Astrocyte (in vitro differentiated cells and primary cell): ENCODE results near the gene ARID5B. TPM values are rescaled to one million over a fixed set of nuclear protein-coding genes. Genes with fewer than 3 reads are reported as not detected.

Experiments
- DNase-seq: peaks from one replicate; pipeline ENCODE4 v3.0.0-alpha.2; 2010; ENCODE audit warnings: low read depth
- FAIRE-seq: peaks from 2 replicates; lab custom pipeline; 2011; peaks lifted over from hg19 to GRCh38; lab: Jason Lieb, UNC
- H2AFZ ChIP-seq: 2 replicates; pipeline ENCODE4 v1.6.0; 2012; ENCODE audit warnings: low read depth, low read length, inconsistent platforms
- H3K27ac ChIP-seq: 2 replicates; pipeline ENCODE4 v1.5.1; 2011; ENCODE audit warnings: low read depth, low read length, inconsistent platforms
- H3K27me3 ChIP-seq: 2 replicates; pipeline ENCODE4 v1.6.0; 2011; ENCODE audit warnings: low read length, inconsistent platforms; ENCODE audit not compliant: insufficient read depth
- H3K36me3 ChIP-seq: 2 replicates; pipeline ENCODE4 v1.5.1; 2011; ENCODE audit warnings: low read length, inconsistent platforms; ENCODE audit not compliant: insufficient read depth
- H3K4me1 ChIP-seq: 2 replicates; pipeline ENCODE4 v1.5.1; 2011; ENCODE audit warnings: low read length, inconsistent platforms; ENCODE audit not compliant: insufficient read depth
- H3K4me2 ChIP-seq: 2 replicates; pipeline ENCODE4 v1.6.0; 2012; ENCODE audit warnings: low read length, inconsistent platforms
- H3K4me3 ChIP-seq: 2 replicates; pipeline ENCODE4 v1.5.1; 2011; ENCODE audit warnings: low read depth, mild to moderate bottlenecking, low read length, inconsistent platforms; ENCODE audit not compliant: insufficient read depth
- H3K79me2 ChIP-seq: 2 replicates; pipeline ENCODE4 v1.6.0; 2012; ENCODE audit warnings: mild to moderate bottlenecking, low read length, inconsistent platforms; ENCODE audit not compliant: insufficient read depth
- H3K9ac ChIP-seq: 2 replicates; pipeline ENCODE4 v1.6.0; 2012; ENCODE audit warnings: mild to moderate bottlenecking, low read length, inconsistent platforms
- H3K9me3 ChIP-seq: 2 replicates; pipeline ENCODE4 v1.5.1; 2012; ENCODE audit warnings: low read depth, mild to moderate bottlenecking, low read length, inconsistent platforms; ENCODE audit not compliant: insufficient read depth
- H4K20me1 ChIP-seq: 2 replicates; pipeline ENCODE4 v1.6.0; 2012; ENCODE audit warnings: low read length, inconsistent platforms; ENCODE audit not compliant: insufficient read depth
- H3K27ac Mint-ChIP-seq: one replicate; pipeline ENCODE4 v1.8.0; 2021; ENCODE audit warnings: mild to moderate bottlenecking, mixed read lengths; ENCODE audit not compliant: unreplicated experiment
- H3K27me3 Mint-ChIP-seq: one replicate; pipeline ENCODE4 v1.8.0; 2021; ENCODE audit warnings: low read depth, mixed read lengths; ENCODE audit not compliant: unreplicated experiment
- H3K36me3 Mint-ChIP-seq: one replicate; pipeline ENCODE4 v1.8.0; 2021; ENCODE audit warnings: low read depth, mixed read lengths; ENCODE audit not compliant: unreplicated experiment
- H3K4me1 Mint-ChIP-seq: one replicate; pipeline ENCODE4 v1.8.0; 2021; ENCODE audit warnings: low read depth, mixed read lengths; ENCODE audit not compliant: unreplicated experiment
- H3K4me3 Mint-ChIP-seq: one replicate; pipeline ENCODE4 v1.8.0; 2021; ENCODE audit warnings: mild to moderate bottlenecking, moderate library complexity, mixed read lengths; ENCODE audit not compliant: unreplicated experiment
- H3K9me3 Mint-ChIP-seq: one replicate; pipeline ENCODE4 v1.8.0; 2021; ENCODE audit warnings: mild to moderate bottlenecking, mixed read lengths; ENCODE audit not compliant: unreplicated experiment
- CTCF ChIP-seq: IDR thresholded peaks from 2 replicates; pipeline ENCODE4 v1.5.1; 2011; ENCODE audit warnings: low read depth, mild to moderate bottlenecking, inconsistent platforms, low read length, moderate library complexity; ENCODE audit not compliant: insufficient read depth
- EZH2 ChIP-seq: IDR thresholded peaks from 2 replicates; pipeline ENCODE4 v1.6.1; 2012; ENCODE audit warnings: mild to moderate bottlenecking, low read length, inconsistent platforms; ENCODE audit not compliant: insufficient read depth
- total RNA-seq: library from RNA; stranded (reverse); gene quantifications from 2 replicates; pipeline ENCODE4 v1.2.1, GENCODE V29; 2021

ARID5B gene
- total RNA-seq, 1 donor from 2014 or later: 66.0 TPM

- Histone ChIP-seq H3K79me2 (no peaks in the 10 kb centered on the region), H3K4me3 (no peak overlapping the region), H3K27me3 (no peaks in the 10 kb centered on the region), H3K9ac (no peak overlapping the region), H3K9me3 (no peaks in the 10 kb centered on the region), H4K20me1 (no peaks in the 10 kb centered on the region), H3K4me1 (peaks cover 11% of the 10 kb centered on the region), H2AFZ (no peak overlapping the region), H3K27ac (no peak overlapping the region), H3K4me2 (no peak overlapping the region), H3K36me3 (no peaks in the 10 kb centered on the region)
- TF ChIP-seq CTCF (no peak), EZH2 (no peak)
- FAIRE-seq (no peak), DNase-seq (no peak)
- H3K9me3 Mint-ChIP-seq: no peaks in the 10 kb centered on the region
- H3K27me3 Mint-ChIP-seq: peaks cover 3% of the 10 kb centered on the region
- H3K36me3 Mint-ChIP-seq: peaks cover 2% of the 10 kb centered on the region
- no peak overlapping the region for H3K27ac Mint-ChIP-seq
- peaks cover 9% of the 10 kb centered on the region for H3K4me1 Mint-ChIP-seq
- no peak overlapping the region for H3K4me3 Mint-ChIP-seq
These were observed 31.0 kb upstream of the ARID5B start for GRCh38 chr10:61870526-61870895.

DNA sequence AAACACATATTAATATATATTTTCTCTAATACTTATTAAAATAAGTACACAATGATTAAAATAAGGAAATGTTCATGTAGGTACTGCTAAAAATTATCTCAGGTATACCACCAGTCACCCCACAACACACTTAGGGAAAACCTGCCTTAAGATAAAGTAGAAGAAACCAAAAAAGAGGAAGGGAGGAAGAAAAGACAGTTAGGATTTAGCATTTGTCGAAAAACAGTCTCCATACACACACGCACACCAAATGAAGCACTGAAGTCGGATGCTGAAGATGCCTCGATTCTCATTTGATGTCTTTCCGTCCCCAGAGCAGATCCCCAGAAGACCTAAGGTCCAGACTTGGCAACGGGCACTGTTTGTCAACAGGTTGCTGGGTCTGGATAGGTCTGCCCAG, 30.0 kb upstream of the ARID5B start:
- Histone ChIP-seq H3K4me2 (no peak overlapping the region), H3K9me3 (no peaks in the 10 kb centered on the region), H3K4me1 (peaks cover 11% of the 10 kb centered on the region), H3K27me3 (no peaks in the 10 kb centered on the region), H4K20me1 (no peaks in the 10 kb centered on the region), H3K9ac (no peak overlapping the region), H3K27ac (no peak overlapping the region), H3K4me3 (no peak overlapping the region), H3K36me3 (no peaks in the 10 kb centered on the region), H2AFZ (no peak overlapping the region), H3K79me2 (no peaks in the 10 kb centered on the region)
- H3K36me3 Mint-ChIP-seq: peaks cover 2% of the 10 kb centered on the region
- DNase-seq (no peak), FAIRE-seq (no peak)
- TF ChIP-seq CTCF: no peak
- TF ChIP-seq EZH2: no peak
- peaks cover 9% of the 10 kb centered on the region for H3K4me1 Mint-ChIP-seq
- H3K27me3 Mint-ChIP-seq: peaks cover 3% of the 10 kb centered on the region
- no peak overlapping the region for H3K4me3 Mint-ChIP-seq
- no peaks in the 10 kb centered on the region for H3K9me3 Mint-ChIP-seq
- no peak overlapping the region for H3K27ac Mint-ChIP-seq

DNA sequence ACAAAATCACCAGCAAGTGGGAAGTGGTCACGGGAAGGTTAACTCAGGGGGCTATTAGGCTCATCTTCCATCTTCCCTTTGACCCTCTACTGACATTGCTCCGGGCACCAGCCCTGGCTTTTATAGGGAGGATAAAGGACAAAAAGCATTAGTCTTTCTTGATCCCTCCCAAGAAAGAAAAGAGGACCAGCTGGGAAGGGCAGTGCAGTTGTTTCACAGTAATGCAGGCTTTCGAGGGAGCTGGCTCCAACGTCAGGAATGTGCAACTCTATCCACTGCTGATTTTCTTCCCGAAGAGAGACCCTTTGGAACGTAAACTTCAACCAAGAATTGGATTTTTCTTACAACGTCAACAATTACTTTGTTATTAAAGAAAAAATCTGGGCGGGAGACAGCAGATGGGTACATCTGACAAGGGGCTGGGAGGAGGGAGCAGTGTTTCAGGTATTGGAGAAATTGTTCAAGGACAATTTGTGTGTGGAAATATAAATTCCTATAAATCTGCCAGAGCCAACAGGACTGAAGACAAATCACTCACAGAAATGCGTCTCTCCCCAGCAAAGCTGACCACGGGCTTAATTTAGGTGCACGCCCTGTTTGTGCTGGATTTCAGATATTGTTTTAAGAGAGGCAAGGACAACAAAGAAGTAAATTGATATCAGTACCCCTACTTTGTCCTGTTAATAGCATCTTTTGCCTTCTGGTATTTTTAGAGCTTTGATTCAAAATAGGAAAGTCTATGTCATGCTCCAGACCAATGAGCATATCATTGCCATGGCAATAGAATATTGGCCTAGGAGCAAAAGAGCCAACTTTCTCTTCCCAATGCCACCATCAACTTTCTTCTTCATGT, 23.4 kb upstream of the ARID5B start:
- Histone ChIP-seq H3K4me1 (peaks cover 4% of the 10 kb centered on the region), H4K20me1 (no peaks in the 10 kb centered on the region), H3K4me3 (no peak overlapping the region), H2AFZ (no peak overlapping the region), H3K27me3 (no peaks in the 10 kb centered on the region), H3K4me2 (no peak overlapping the region), H3K79me2 (no peaks in the 10 kb centered on the region), H3K9ac (no peak overlapping the region), H3K9me3 (no peaks in the 10 kb centered on the region), H3K27ac (no peak overlapping the region), H3K36me3 (no peaks in the 10 kb centered on the region)
- FAIRE-seq (no peak), DNase-seq (no peak)
- H3K9me3 Mint-ChIP-seq: no peaks in the 10 kb centered on the region
- TF ChIP-seq CTCF (no peak), EZH2 (no peak)
- peaks cover 5% of the 10 kb centered on the region for H3K4me1 Mint-ChIP-seq
- H3K36me3 Mint-ChIP-seq: no peaks in the 10 kb centered on the region
- peaks cover 3% of the 10 kb centered on the region for H3K27me3 Mint-ChIP-seq
- no peak overlapping the region for H3K4me3 Mint-ChIP-seq
- H3K27ac Mint-ChIP-seq: no peak overlapping the region
